ENCODE results near the gene MAP2. TPM values are rescaled to one million over a fixed set of nuclear protein-coding genes. Genes with fewer than 3 reads are reported as not detected.

MAP2 gene
- total and polyA plus RNA-seq, 2 of the 8 experiments (the other 6 are each of a cell fraction or from before 2014, with no cell fraction given): 5.9 to 9.4 TPM

- TF ChIP-seq CHD7 (IDR thresholded peaks at IDR 0.05; ENCODE audit: insufficient replicate concordance, low read length) (no peak), SAP30 (IDR thresholded peaks at IDR 0.05; ENCODE audit: insufficient read depth, insufficient replicate concordance, low read length) (no peak), POLR2AphosphoS5 (IDR thresholded peaks at IDR 0.05; ENCODE audit: low read depth, low read length) (no peak), SUZ12 (IDR thresholded peaks at IDR 0.05; ENCODE audit: low read length) (no peak), YY1 (IDR thresholded peaks at IDR 0.05; ENCODE audit: low read depth, low read length) (no peak), PHF8 (conservative IDR thresholded peaks at IDR 0.05; ENCODE audit: low read depth, low read length) (no peak), CTBP2 (IDR thresholded peaks at IDR 0.05; ENCODE audit: borderline replicate concordance, insufficient read depth, insufficient read length, low read length) (no peak)
Observed at GRCh38 chr2:209574515-209574914, 150.7 kb downstream of the MAP2 start (continued).

Measured in H1 (cell line).